GM23248 (cell line): ENCODE results near the gene XRCC5.

Experiments used
- EZH2 ChIP-seq: fragments of 200-600 bp; sonication (generic); IDR thresholded peaks from 2 replicates; pipeline ENCODE4 v1.6.1; 2018; ENCODE audit warnings: antibody characterized with exemption, mild to moderate bottlenecking; ENCODE audit not compliant: insufficient read depth, poor library complexity, severe bottlenecking
- EZH2phosphoT487 ChIP-seq: fragments of 200-600 bp; sonication (generic); IDR thresholded peaks from 2 replicates; pipeline ENCODE4 v1.6.1; 2018; ENCODE audit warnings: antibody characterized with exemption, moderate library complexity, mild to moderate bottlenecking, low read depth; ENCODE audit not compliant: insufficient read depth

- no peak for TF ChIP-seq EZH2
- TF ChIP-seq EZH2phosphoT487: no peak
Observed at GRCh38 chr2:216134958-216135541, 25.9 kb downstream of the XRCC5 start.
